Stimulated activated CD8-positive, alpha-beta memory T cell treated with anti-CD3 and anti-CD28 coated beads, Interleukin-15, amount 100 ng/mL, for 48 hours (primary cell): Measurements from ENCODE around the gene NMT2.
A peak's percentile ranks its signal among the peaks of the same experiment; 100 is the strongest.

Experiments used
- DNase-seq, 2 donors: peaks; one replicate each; pipeline ENCODE4 v3.0.0-alpha.2; 2020; ENCODE audit warnings: low read depth in 2 of 2

NMT2 gene

GRCh38 chr10:15141136-15142054, 27.1 kb downstream of the NMT2 start:
- DNase-seq = no peak

DNA sequence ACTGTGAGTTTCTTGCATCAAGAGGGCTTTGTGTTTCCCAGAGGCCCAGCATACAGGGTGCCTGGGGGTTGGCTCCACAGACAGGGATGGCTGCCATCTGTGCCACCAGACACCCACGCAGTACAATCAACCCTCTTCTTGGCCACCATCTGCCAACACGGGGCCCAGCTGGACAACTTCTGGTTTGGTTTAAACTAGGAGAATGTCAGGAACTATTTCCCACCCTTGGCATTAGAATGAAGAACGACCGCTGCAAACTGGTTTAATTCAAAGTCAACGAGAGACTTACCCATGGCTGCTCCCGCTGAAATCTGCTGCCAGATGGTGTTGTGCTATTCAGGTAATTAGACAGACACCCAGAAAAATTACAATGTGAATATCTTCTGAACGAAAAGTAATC, 27.8 kb downstream of the NMT2 start:
- no peak for DNase-seq

- no peak for DNase-seq
Observed at GRCh38 chr10:15137636-15138035, 30.9 kb downstream of the NMT2 start.

DNA sequence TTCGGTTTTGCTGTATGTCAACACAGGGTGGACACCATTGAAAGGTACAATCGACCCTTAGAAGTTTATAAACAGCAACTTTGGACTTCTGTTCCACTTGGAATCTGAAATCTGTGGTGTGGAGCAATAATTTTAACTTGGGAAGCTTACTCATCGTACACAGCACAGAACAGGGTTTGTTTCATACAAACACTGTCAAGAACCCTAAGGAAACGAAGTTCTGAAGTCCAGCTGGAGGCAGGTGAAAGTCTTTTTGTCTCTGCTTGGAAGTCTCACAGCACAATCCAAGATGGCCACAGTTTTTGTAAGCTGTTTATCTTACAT, 31.5 kb downstream of the NMT2 start:
- no peak for DNase-seq

- no peak for DNase-seq
Observed at GRCh38 chr10:15136129-15137035, 32.1 kb downstream of the NMT2 start.

- DNase-seq = no peak
Observed at GRCh38 chr10:15131330-15131729, 37.2 kb downstream of the NMT2 start.

GRCh38 chr10:15124908-15125307, 43.6 kb downstream of the NMT2 start:
- no peak for DNase-seq

- no peak for DNase-seq
Observed at GRCh38 chr10:15124190-15124589, 44.3 kb downstream of the NMT2 start.

GRCh38 chr10:15123749-15124184, 44.7 kb downstream of the NMT2 start:
- no peak for DNase-seq

DNA sequence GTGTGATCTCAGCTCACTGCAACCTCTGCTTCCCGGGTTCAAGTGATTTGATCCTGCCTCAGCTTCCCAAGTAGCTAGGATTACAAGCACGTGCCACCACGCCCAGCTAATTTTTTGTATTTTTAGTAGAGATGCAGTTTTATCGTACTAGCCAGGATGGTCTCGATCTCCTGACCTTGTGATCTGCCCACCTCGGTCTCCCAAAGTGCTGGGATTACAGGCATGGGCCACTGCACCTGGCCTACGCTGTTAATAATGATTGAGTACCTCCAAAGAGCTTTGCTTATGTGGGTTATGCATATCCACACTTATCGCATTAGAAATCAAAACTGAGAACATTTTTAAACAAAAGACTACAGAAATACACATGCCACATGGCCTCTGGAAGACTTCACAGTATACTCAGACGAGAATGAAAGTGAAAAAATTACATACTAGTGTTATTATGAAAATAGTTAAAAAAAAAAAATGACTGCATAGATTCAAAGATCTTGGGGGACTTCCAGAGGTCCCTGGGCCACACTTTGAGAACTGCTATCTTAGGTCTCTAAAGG, 45.9 kb downstream of the NMT2 start:
- DNase-seq = no peak

DNA sequence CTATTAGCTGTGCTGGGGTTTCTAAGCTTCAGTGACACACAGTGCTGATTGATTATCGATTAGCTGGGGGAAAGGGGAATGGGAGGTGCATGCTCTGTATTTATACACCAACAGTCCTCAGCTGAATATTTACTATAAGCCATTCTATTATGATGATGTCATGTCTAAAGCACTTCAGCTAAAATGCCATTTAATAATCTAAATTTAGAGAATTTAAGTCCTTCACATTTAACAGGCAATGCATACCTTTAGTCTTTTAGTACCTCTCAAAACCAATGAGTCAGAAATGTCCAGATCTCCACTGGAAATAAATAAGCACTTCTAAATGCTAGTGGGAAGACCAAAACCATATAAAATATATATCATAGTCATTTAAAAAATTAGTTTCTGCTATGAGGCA, 46.8 kb downstream of the NMT2 start:
- no peak for DNase-seq

- DNase-seq = no peak
Observed at GRCh38 chr10:15120523-15120922, 48.0 kb downstream of the NMT2 start.

DNA sequence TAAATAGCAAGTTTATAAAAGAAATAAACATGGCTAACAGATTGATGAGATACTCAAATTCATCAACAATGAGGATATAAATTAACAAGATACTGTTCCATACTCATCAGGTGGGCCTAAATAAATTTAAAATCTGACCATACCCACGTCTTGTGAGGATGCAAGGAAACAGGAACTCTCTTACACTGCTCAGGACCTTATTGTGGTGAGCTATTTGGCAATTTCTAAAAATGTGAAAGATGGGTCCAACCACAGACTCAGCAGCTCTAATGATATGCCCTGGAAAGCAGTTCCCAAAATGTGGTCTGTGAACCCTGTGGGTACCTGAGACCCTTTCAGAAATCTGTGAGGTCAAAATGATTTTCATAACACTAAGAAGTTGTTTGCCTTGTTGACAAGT, 49.9 kb downstream of the NMT2 start:
- DNase-seq = no peak

DNA sequence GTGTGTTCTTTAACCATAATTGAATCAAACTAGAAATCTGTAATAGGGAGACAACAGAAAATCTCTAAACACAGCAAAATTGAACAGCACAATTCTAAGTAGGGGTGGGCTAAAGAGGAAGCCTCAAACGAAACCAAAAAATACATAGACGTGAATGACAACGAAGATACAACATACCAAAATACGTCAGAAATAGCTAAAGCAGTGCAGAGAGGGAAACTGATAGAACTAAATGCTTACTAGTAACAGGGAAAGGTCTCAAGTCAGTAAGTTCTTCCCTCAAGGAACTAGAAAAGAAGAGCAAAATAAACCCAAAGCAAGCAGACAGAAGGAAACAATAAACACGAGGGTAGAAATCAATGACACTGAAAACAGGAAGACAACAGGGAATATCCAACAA, 52.3 kb downstream of the NMT2 start:
- no peak for DNase-seq

DNA sequence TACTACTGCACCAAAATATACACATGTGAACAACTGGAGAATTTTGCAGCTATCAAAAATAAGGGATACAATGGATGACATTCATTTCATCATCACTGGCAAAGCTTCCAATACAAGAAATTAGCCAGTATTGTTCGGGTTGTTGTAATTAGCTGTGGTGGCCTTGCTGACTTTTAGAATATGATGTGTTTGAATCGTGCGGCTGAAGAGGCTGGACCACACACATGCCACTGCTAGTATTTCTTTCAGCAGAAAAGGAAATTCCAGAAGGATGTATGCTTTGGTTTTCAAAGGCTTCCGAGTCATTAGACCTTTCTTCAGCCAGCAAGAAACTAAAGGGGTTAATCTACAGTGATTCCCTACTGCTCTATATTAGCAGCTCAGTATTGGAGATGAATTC, 54.7 kb downstream of the NMT2 start:
- no peak for DNase-seq

- no peak for DNase-seq
Observed at GRCh38 chr10:15112657-15113056, 55.8 kb downstream of the NMT2 start.

DNA sequence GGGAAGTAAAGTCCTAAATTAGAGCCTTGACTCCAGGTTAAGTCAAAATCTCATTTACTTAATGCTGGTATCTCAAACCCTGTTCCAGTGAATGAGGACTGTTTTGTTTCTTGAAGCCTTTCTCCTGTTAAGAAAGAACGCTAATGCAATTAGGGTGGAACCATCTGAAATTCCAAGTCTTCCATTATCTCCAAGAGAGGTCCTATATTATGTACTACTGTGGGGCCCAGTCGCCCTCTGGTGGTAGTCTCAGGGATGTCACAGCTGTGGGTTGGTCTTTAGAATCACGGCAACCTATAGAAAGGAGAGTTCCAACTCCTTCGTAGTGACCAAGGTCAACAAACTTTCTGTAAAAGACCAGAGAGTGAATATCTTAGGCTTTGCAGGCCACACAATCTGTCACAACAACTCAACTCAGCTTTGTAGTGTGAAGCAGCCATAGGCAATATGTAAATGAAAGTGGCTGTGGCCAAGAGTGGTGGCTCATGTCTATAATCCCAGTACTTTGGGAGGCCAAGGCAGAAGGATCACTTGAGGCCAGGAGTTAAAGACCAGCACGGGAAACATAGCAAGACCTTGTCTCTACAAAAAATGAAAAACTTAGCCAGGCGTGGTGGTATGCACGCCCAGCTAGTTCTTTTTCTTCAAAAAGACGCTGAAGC, 62.0 kb downstream of the NMT2 start:
- DNase-seq = peak; percentile 37 to 40

GRCh38 chr10:15103513-15103912, 65.0 kb downstream of the NMT2 start:
- no peak for DNase-seq

DNA sequence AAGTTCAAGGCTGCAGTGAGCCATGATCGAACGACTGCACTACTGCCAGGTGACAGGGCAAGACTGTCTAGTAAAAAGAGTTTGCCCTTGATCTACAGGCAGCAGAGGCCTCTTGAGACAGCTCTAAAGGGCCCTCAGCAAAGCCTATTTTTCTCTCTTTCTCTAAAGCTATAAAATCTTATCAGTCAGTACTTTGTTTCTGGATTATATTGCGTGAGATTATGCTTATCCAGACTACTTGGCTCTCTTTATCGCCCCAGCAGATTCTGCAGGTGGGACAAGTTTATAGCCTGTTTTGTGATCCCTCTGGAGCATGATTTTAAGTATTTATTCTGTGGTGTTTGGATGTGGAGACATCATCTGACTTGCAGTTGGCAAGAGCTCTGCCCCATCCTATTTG, 68.6 kb downstream of the NMT2 start:
- DNase-seq = no peak

DNA sequence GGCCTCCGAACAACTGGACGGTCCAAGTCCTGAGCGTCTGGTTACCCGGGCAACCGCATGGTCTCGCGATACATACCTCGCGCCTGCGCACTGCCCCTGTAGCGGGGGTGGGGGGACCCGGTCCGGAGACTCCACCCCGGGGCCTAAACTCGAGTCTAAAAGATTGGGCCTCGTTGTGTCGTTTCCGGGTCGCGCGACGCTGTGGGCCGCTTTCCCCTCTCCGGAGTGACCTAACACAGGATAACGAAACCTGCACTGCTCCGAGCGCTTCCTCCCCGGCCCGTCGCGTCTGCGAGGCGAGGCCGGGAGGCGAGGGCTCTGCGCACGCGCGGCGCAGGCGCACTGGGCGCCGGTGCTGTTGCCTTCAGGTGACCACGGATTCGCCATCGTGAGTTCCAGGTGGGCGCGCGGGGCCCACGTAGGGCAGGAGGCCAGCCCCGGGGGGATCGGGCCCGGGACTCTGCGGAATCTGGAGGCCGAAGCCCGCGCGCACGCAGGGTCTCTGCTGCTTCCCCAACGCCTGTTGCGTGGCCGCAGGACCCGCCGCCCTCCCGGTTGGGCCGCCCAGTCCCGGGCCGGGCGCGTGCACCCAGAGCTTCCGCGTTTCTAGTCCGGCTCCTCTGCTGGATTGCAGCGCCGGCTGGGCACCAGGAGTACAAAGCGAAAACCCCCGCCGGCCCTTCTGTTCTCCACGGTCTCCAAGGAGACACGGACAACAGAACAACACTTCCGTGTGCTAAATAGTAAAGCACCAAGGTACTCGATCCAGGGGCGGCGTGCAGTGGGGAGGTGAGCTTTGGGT, 71.3 kb downstream of the NMT2 start, which contains the start of gene RPP38:
RPP38 (plus strand) TSS at position 345 of the 802 bp plus-strand sequence. CDS start 5,960 bp downstream, outside the sequence.
- DNase-seq = peak; percentile 91 to 96

GRCh38 chr10:15096661-15097010, 71.9 kb downstream of the NMT2 start:
- no peak for DNase-seq
